NCI-H2107 (cell line): ENCODE results near the gene DCAF7.

Source experiments
- DNase-seq: peaks from one replicate; lab custom pipeline; 2025; lab: John Stamatoyannopoulos, UW

Gene DCAF7

DNA sequence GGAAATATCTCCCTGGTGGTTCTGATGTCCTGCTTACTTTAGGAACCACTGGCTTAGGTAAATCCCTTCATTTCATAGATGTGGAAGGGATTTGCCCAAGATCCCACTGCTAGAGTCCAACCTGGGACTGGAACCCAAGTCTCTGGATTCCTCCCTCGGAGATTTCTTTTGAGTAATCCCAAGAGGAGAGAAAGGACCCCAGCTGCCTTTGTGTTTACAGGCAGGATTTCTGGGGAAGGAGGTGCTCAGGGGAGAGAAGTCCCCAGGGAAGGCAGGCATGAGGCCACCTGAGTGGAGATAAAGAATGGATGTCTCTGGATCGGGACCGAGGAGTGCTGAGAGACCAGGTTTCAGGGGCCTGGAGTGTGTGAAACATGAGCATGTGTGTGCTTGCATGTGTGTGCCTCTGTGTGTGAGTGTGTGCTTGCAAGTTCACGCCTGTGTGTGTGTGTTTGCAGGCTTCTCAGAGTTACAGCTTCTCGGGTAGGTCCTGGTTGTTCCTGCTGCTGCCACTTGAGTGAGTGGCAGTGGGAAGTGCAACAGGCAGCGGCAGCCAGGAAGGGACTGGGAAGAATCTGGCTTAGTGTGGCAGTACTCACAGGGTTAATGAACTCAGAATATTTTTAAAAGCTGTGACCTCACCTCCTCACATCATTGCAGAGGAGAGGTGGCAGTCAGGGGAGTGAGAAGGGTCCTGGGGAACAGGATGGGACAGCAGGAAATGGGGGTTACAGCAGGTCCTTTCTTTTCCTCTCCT, 24.9 kb upstream of the DCAF7 start:
- peak; percentile 73 for DNase-seq

DNA sequence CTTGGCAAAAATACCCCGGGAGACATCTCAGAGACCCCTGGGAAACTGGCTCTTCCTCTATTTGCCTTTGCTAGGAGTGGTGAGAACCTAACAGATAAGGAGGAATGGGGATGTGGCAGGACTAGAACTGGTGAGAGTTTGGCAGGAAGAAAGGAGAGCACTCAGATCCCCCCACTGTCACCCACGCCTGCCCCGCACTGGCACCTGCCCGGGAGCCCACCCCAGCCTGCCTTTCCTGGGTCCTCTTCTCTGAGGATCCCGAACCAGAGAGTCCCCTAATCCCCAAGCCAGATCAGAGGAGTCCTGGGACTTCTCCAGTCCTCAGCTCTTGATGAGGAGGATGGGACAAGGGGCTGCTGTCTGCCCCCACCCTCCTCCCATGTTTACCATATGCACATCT, 23.4 kb upstream of the DCAF7 start:
- no peak for DNase-seq

DNA sequence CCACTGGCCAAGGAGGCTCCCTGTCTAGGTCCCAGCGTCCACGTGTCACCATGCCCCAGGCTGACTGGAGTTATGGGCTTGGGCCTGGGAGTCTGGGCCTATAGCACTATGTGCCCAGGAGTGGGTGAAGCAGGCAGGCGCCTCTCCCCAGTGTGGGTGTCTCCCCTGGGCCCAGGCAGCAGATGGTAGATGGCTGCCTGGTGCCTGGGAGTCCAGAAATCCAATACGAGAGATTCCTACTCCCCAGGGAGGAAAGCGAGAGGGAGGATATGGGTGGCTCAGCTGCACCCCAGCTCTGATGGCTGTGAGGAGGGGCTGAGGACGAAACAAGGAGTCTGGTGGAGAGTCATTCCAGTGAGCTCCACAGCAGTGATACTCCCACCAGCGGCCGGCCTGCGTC, 22.1 kb upstream of the DCAF7 start:
- no peak for DNase-seq

GRCh38 chr17:63529711-63530556, 20.3 kb upstream of the DCAF7 start:
- no peak for DNase-seq

DNA sequence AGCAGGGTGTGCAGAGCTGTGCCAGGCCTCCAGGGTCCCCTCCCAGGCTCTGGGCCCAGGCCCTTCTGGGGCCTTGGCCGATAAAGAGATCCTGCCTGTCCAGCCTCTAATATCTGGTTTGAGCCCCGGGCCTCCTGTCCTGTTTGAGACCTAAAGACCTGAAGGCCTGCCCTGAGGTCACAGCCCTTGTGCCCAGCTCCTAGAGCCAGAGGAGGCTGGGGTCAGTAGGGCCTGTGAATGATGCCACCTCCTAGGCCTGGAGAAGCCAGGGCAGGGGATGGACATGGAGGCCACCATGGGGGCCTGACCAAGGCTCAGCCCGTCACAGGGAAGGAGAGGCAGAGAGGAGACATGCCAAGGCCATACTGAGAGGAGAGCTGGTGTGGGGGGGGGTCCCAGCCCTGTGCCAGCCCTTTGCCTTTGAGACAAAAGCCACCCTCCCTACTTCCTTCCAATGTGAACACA, 19.7 kb upstream of the DCAF7 start:
- no peak for DNase-seq

DNA sequence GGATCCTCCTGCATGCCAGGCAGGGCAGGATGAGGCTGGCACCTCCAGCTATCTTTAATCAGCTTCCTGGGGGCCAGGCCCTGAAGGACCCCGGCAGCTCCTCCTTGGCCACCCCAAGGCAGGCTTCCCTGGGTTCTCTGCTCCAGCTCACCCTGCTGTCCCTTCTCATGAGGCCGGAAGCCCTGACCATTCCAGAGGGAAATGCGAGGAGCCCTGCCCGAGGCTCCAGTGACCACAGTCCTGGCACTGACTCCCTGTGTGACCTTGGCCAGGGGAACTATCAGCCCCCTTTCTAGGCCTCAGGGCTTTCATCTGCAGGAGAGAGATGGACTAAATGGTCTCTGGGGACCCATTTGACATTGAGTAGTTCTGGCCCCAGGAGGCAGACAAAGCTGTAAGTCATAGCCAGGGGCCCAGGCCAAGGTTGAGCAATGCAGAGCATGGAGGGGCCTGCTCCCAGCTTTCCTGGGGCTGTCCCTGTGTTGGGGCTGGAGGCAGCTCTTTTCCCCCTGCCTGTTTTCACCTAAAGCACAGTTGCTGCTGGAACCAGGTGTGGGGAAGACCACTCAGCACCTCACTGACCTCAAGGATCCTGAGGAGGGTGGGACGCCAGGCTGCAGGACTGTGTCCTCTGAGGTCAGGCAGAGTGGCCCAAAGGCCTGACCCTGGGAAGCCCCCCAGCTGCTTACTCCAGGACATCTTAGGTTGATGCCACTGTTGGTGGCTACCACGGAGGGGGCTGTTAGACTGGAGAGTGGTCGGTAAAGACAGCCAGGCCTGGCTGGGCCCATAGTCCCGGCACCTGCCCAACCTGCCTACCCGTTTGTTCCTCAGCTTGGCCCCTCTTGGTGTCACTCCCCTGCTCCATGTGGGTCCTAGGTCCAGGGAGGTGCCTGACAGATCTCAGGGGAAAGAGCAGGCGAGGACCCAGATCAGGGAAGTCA, 19.0 kb upstream of the DCAF7 start:
- DNase-seq = no peak

- no peak for DNase-seq
Measured at GRCh38 chr17:63533433-63534077, 16.7 kb upstream of the DCAF7 start.

GRCh38 chr17:63534078-63534570, 16.2 kb upstream of the DCAF7 start:
- no peak for DNase-seq

- DNase-seq = no peak
Measured at GRCh38 chr17:63534816-63535455, 15.3 kb upstream of the DCAF7 start.

GRCh38 chr17:63535640-63536039, 14.6 kb upstream of the DCAF7 start:
- no peak for DNase-seq

GRCh38 chr17:63537001-63537400, 13.3 kb upstream of the DCAF7 start:
- DNase-seq = no peak

DNA sequence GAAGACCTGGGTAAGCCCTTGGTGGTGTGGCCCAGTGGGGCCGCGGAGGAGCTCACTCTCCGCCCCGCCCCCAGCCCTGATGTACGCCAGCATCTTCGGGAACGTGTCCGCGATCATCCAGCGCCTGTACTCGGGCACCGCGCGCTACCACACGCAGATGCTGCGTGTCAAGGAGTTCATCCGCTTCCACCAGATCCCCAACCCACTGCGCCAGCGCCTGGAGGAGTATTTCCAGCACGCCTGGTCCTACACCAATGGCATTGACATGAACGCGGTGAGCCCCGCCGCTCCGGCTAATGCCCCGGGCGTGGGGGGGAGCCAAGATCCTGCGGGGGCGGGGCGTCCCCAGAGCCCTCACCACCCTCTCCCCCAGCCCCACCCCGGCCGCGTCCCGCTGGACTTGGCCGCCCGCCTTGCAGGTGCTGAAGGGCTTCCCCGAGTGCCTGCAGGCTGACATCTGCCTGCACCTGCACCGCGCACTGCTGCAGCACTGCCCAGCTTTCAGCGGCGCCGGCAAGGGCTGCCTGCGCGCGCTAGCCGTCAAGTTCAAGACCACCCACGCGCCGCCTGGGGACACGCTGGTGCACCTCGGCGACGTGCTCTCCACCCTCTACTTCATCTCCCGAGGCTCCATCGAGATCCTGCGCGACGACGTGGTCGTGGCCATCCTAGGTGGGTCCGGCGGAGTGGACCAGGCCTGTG, 12.1 kb upstream of the DCAF7 start:
- DNase-seq = peak; percentile 25

GRCh38 chr17:63538693-63539595, 11.3 kb upstream of the DCAF7 start:
- no peak for DNase-seq

DNA sequence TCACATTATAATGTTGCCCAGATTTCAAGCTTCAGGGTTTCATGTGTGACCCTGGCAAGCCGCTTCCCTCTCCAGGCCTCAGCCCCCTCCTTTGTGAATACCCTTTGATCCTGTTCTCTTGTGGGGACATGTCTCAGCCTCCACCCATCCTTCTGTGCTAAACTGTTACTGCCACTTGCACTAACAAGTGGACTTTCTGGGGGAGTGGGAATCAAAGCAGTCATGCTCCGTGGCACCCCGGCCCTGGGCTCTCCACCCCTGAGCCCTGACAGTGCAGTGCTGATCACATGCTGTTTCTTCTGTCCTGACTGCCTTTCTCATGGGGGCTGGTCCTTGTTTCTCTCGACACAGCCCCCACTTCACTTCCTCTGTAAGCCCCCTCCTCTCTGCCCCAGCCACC, 9.7 kb upstream of the DCAF7 start:
- no peak for DNase-seq

GRCh38 chr17:63542218-63542545, 8.1 kb upstream of the DCAF7 start:
- no peak for DNase-seq

GRCh38 chr17:63542942-63543821, 7.1 kb upstream of the DCAF7 start:
- DNase-seq = no peak

DNA sequence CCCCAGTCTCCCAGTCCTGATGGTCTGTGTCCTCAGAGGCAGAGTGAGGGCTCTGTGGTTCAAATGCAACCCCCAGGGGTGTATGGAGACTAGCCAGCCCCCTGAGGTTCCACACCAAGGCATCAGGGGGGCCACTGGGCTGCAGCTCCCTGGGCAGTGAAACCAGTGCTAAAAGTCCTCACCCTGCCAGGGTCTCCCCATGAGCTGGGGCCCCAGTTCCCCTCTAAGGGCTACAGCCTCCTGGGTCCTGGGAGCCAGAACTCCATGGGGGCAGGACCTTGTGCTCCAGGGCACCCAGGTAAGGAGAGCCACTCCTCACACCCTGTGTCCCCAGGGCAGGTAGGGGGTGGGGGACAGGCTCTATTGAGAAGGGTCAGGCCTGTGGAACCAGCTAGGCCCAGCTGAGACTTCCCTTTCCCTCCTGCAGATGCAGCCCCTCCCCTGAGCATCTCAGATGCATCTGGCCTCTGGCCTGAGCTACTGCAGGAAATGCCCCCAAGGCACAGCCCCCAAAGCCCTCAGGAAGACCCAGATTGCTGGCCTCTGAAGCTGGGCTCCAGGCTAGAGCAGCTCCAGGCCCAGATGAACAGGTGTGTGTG, 6.4 kb upstream of the DCAF7 start:
- DNase-seq = no peak
